Stimulated activated CD8-positive, alpha-beta memory T cell treated with anti-CD3 and anti-CD28 coated beads, Interleukin-15, amount 100 ng/mL, for 4 hours (primary cell): ENCODE results near the gene VAMP2.

ENCODE experiments used
- DNase-seq, 2 donors: peaks; one replicate each; pipeline ENCODE4 v3.0.0-alpha.2; 2020; ENCODE audit warnings: low read depth in 2 of 2

The VAMP2 gene

GRCh38 chr17:8143581-8144400 is 19.0 kb downstream of the VAMP2 start:
- DNase-seq, result no peak

GRCh38 chr17:8142887-8143580 is 19.7 kb downstream of the VAMP2 start:
- no peak for DNase-seq

- DNase-seq, result no peak
Measured at GRCh38 chr17:8142158-8142886, 20.4 kb downstream of the VAMP2 start.

GRCh38 chr17:8141741-8142140 is 21.0 kb downstream of the VAMP2 start:
- DNase-seq, result no peak

GRCh38 chr17:8141045-8141444 is 21.7 kb downstream of the VAMP2 start:
- no peak for DNase-seq

- DNase-seq, result no peak
Measured at GRCh38 chr17:8140065-8141029, 22.4 kb downstream of the VAMP2 start.

- DNase-seq, result peak; percentile 89 to 90
Measured at GRCh38 chr17:8138672-8139371, 23.9 kb downstream of the VAMP2 start.

- no peak for DNase-seq
Measured at GRCh38 chr17:8138374-8138671, 24.4 kb downstream of the VAMP2 start.

GRCh38 chr17:8137645-8138373 is 24.9 kb downstream of the VAMP2 start:
- DNase-seq, result no peak

GRCh38 chr17:8133941-8134340 is 28.8 kb downstream of the VAMP2 start:
- no peak for DNase-seq

GRCh38 chr17:8133399-8133798 is 29.3 kb downstream of the VAMP2 start:
- DNase-seq, result no peak

GRCh38 chr17:8131844-8132441 is 30.8 kb downstream of the VAMP2 start:
- no peak for DNase-seq

GRCh38 chr17:8128125-8128784 is 34.5 kb downstream of the VAMP2 start:
- DNase-seq, result no peak

GRCh38 chr17:8126491-8127066 is 36.2 kb downstream of the VAMP2 start:
- DNase-seq, result no peak

GRCh38 chr17:8125947-8126490 is 36.7 kb downstream of the VAMP2 start:
- no peak for DNase-seq

- peak; percentile 70 to 80 for DNase-seq
Measured at GRCh38 chr17:8125154-8125946, 37.4 kb downstream of the VAMP2 start.

- DNase-seq, result no peak
Measured at GRCh38 chr17:8124350-8125153, 38.2 kb downstream of the VAMP2 start.
